SK-N-SH (cell line): ENCODE measurements around the gene SDC3. TPM values are rescaled to one million over a fixed set of nuclear protein-coding genes. Genes with fewer than 3 reads are reported as not detected.

Source experiments
- CTCF ChIA-PET: fragments of 300-600, 350-600 bp; formaldehyde crosslinking; extraction: SDS; loops from one replicate; lab custom pipeline; 2021; lab: Yijun Ruan, JAX
- POLR2A ChIA-PET: fragments of 350-600 bp; sonication (Branson Sonifier 250); formaldehyde crosslinking; extraction: SDS; loops from one replicate; lab custom pipeline; 2020; ENCODE audit warnings: antibody characterized with exemption, inconsistent platforms; lab: Yijun Ruan, JAX
- DNase-seq: peaks from one replicate; pipeline ENCODE4 v3.0.0; 2012
- H2AFZ ChIP-seq: fragments of 200-600 bp; sonication (generic); 2 replicates; pipeline ENCODE4 v1.8.1; 2016; ENCODE audit warnings: antibody characterized with exemption, mild to moderate bottlenecking, low read depth
- H3F3A ChIP-seq: fragments of 200-600 bp; sonication (generic); replicated peaks from 2 replicates; pipeline ENCODE3; 2016; ENCODE audit warnings: antibody characterized with exemption, mild to moderate bottlenecking; ENCODE audit not compliant: insufficient read depth
- H3K27ac ChIP-seq, 2 experiments: fragments of 200-500 bp in 1 of 2; fragments of 200-600 bp in 1 of 2; sonication (Bioruptor generic) in 1 of 2; sonication (generic), shearing (Covaris generic) in 1 of 2; 2 replicates each; pipeline versions ENCODE4 v1.5.1 to v1.6.1; 2014 to 2016; ENCODE audit warnings: low read depth in 2 of 2, inconsistent platforms in 1 of 2, low read length in 1 of 2, mild to moderate bottlenecking in 1 of 2, mixed read lengths in 1 of 2
- H3K27me3 ChIP-seq: fragments of 200-600 bp; sonication (generic), shearing (Covaris generic); 2 replicates; pipeline ENCODE4 v1.6.1; 2016; ENCODE audit warnings: mixed run types; ENCODE audit not compliant: insufficient read depth
- H3K36me3 ChIP-seq, 2 experiments: fragments of 200-500 bp in 1 of 2; fragments of 200-600 bp in 1 of 2; sonication (Bioruptor generic) in 1 of 2; sonication (generic) in 1 of 2; replicated peaks in 1 of 2; 2 replicates each; pipeline versions ENCODE3 to v1.5.1; 2014 to 2016; ENCODE audit warnings: low read length in 1 of 2, mild to moderate bottlenecking in 1 of 2; ENCODE audit not compliant: insufficient read depth in 2 of 2, control insufficient read depth in 1 of 2
- H3K4me1 ChIP-seq, 2 experiments: fragments of 200-500 bp in 1 of 2; fragments of 200-600 bp in 1 of 2; sonication (Bioruptor generic) in 1 of 2; sonication (generic), shearing (Covaris generic) in 1 of 2; 2 replicates each; pipeline versions ENCODE4 v1.5.1 to v1.6.1; 2014 to 2016; ENCODE audit warnings: low read depth in 1 of 2, low read length in 1 of 2, mixed run types in 1 of 2; ENCODE audit not compliant: insufficient read depth in 2 of 2, control insufficient read depth in 1 of 2
- H3K4me2 ChIP-seq: fragments of 200-600 bp; sonication (generic), shearing (Covaris generic); 2 replicates; pipeline ENCODE4 v1.6.1; 2017; ENCODE audit warnings: mixed run types
- H3K4me3 ChIP-seq, 2 experiments: fragments of 200-500 bp in 1 of 2; fragments of 200-600 bp in 1 of 2; sonication (Bioruptor generic) in 1 of 2; sonication (generic), shearing (Covaris generic) in 1 of 2; 2 replicates each; pipeline versions ENCODE4 v1.5.1 to v1.8.1; 2014 to 2016; ENCODE audit warnings: low read depth in 2 of 2, inconsistent platforms in 1 of 2, low read length in 1 of 2, mild to moderate bottlenecking in 1 of 2, mixed read lengths in 1 of 2, moderate library complexity in 1 of 2
- H3K79me2 ChIP-seq: fragments of 200-600 bp; sonication (generic); 2 replicates; pipeline ENCODE4 v1.8.1; 2017; ENCODE audit warnings: mild to moderate bottlenecking; ENCODE audit not compliant: insufficient read depth
- H3K9ac ChIP-seq: fragments of 200-600 bp; sonication (generic); 2 replicates; pipeline ENCODE4 v1.6.1; 2017; ENCODE audit warnings: mixed run types
- H3K9me2 ChIP-seq: fragments of 200-600 bp; sonication (generic); 2 replicates; pipeline ENCODE4 v1.6.1; 2017; ENCODE audit warnings: mixed run types
- H3K9me3 ChIP-seq: fragments of 200-600 bp; sonication (generic); 2 replicates; pipeline ENCODE4 v1.6.1; 2017; ENCODE audit warnings: mixed run types, mild to moderate bottlenecking, moderate library complexity
- H4K20me1 ChIP-seq: fragments of 200-600 bp; sonication (generic); 2 replicates; pipeline ENCODE4 v1.6.1; 2017; ENCODE audit warnings: mild to moderate bottlenecking, mixed run types; ENCODE audit not compliant: insufficient read depth
- EZH2phosphoT487 ChIP-seq: fragments of 200-600 bp; sonication (generic); IDR thresholded peaks from 2 replicates; pipeline ENCODE4 v1.6.1; 2017; ENCODE audit warnings: low read depth, mixed run types, mild to moderate bottlenecking, antibody characterized with exemption, moderate library complexity, borderline replicate concordance
- FOSL2 ChIP-seq: IDR thresholded peaks from 2 replicates; pipeline ENCODE4 v1.4.0; 2012; ENCODE audit warnings: low read depth, mild to moderate bottlenecking, moderate library complexity, borderline replicate concordance
- FOXM1 ChIP-seq: IDR thresholded peaks from 2 replicates; pipeline ENCODE4 v1.4.0; 2012; ENCODE audit warnings: low read depth, mild to moderate bottlenecking
- GABPA ChIP-seq: IDR thresholded peaks from 2 replicates; pipeline ENCODE4 v1.4.0; 2012; ENCODE audit warnings: low read depth, mild to moderate bottlenecking
- JUND ChIP-seq: IDR thresholded peaks from 2 replicates; pipeline ENCODE4 v1.4.0; 2012
- MXI1 ChIP-seq: IDR thresholded peaks from 2 replicates; pipeline ENCODE4 v1.6.1; 2012; ENCODE audit warnings: mild to moderate bottlenecking, low read depth, low read length, improper control_type of control experiment
- RXRA ChIP-seq: IDR thresholded peaks from 2 replicates; pipeline ENCODE4 v1.4.0; 2012; ENCODE audit warnings: low read depth, mild to moderate bottlenecking, borderline replicate concordance
- SMC3 ChIP-seq: IDR thresholded peaks from 2 replicates; pipeline ENCODE4 v1.6.1; 2012; ENCODE audit warnings: low read depth, low read length, improper control_type of control experiment
- TAF1 ChIP-seq: IDR thresholded peaks from 2 replicates; pipeline ENCODE4 v1.6.1; 2012; ENCODE audit warnings: low read depth, mild to moderate bottlenecking, low read length, moderate library complexity, borderline replicate concordance
- TEAD4 ChIP-seq: IDR thresholded peaks from 2 replicates; pipeline ENCODE4 v1.4.0; 2012; ENCODE audit warnings: mild to moderate bottlenecking, borderline replicate concordance; ENCODE audit not compliant: insufficient read depth
- YY1 ChIP-seq: IDR thresholded peaks from 2 replicates; pipeline ENCODE4 v1.4.0; 2012; ENCODE audit warnings: low read depth, mild to moderate bottlenecking
- WGBS: methylation state at CpG from one replicate; pipeline ENCODE4 v1.1.6; 2017; ENCODE audit warnings: low lambda C conversion rate; 5-methylcytosine and 5-hydroxymethylcytosine counted together
- polyA plus RNA-seq, 3 experiments: library from polyadenylated mRNA; depleted of rRNA; stranded (reverse); fragments of >200 nt; gene quantifications; 2 replicates each; pipeline ENCODE4 v1.2.3, GENCODE V29; 2012
- TF ChIP-seq, protein P1 (sequence below): IDR thresholded peaks from 2 replicates; pipeline ENCODE4 v1.4.0; 2012; ENCODE audit warnings: low read depth, borderline replicate concordance

SDC3 gene
- polyA plus RNA-seq, 1 of the 3 experiments (the other 2 are of a cell fraction) = 18.8 TPM

DNA sequence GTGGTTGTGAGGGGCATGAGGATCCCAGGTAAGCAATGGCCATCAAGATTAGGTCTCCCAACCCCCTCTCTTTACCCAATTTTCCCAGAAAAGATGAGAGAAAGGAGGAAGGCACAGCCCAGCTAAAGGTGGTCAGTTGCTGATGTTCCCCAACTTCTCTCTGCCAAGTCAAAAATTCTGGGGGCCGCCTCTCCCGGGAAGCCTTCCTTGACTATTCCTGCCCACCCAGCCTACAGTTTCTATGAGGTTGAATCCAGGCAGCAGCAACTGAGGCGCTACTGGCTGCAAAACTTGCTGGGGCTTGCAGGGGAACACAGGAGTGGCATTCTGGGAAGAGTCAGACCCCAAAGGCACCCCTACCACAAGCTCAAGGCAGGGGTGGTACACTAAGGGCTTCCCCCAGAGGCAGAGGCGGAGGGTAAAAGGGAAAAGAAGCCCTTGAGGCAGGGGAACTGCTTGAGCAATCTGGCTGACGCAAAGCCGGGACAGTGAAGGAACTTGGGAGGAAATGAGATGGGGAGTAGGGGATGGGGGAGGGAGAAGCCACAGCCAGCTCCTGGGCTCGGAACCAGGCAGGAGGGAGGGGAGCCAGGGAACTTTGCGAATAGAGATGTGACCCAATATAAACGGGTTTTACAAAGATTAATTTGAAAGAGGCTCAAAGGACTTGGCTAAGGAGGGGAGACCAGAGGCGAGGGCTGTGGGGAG is 31.2 kb downstream of the SDC3 start:
- ChIA-PET CTCF (interaction anchor here (1.1 to 1.9 kb wide), 4 partner anchors 12 to 76 kb away, joined by 3 to 9 read pairs (median 4); no protein-coding TSS in a partner anchor), POLR2A (no interaction called here)
- 89% methylated on average over 9 of the region's 10 CpGs for WGBS
- Histone ChIP-seq H3K36me3 (peaks cover 19 to 28% of the 10 kb centered on the region in 2 experiments), H3K9ac (no peak overlapping the region), H3K4me3 (no peak overlapping the region), H3K4me2 (no peak overlapping the region), H3F3A (no peaks in the 10 kb centered on the region), H2AFZ (no peak overlapping the region), H3K79me2 (peaks cover 12% of the 10 kb centered on the region; the same call in 1 of the 2 replicates), H3K4me1 (peaks cover 8 to 16% of the 10 kb centered on the region in 2 experiments; a peak in 2 of 4 replicates), H3K9me2 (no peaks in the 10 kb centered on the region), H3K9me3 (peaks cover 9% of the 10 kb centered on the region; the same call in 1 of the 2 replicates), H3K27me3 (no peaks in the 10 kb centered on the region), H4K20me1 (peaks cover 36% of the 10 kb centered on the region), H3K27ac (no peak overlapping the region)
- TF ChIP-seq YY1 (no peak), TAF1 (no peak), SMC3 (no peak), GABPA (no peak), FOXM1 (no peak), MXI1 (no peak)
- DNase-seq = no peak

DNA sequence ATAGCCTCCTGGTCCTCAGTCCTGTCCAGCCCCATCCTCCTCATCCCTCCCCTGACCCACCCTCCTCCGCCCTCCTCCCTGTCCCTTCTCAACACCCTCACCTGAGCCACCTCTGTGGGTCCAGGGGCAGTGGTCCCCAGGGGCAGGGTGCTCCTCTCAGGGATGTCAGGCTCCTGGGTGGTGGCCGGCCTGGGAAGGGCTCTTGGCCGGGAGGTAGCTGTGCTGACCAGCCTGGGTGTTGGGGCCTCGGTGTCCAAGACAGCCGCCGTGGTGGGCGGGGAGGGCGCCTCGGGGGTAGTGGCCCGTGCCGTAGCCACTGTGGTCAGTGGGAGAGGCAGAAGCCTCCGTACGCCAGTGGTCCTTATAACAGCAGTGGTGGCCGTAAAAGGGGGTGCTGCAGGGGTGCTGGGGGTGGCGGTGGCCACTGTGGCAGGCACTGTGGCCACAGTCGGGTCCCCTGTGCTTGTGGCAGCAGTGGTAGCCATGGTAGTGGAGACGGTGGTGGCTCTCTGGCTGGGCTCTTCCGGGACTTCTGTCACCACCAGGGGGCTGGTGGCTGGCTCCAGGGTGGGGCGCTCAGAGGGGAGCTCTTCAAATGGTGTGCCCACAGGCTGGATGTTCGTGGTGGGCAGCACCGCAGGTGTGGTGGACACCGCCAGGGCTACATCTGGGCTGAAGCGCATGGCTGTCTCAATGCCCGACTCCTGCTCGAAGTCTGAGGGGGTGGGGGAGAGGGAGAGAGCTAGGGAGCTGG is 31.9 kb downstream of the SDC3 start:
- TF ChIP-seq EZH2phosphoT487 = no peak
- TF ChIP-seq SMC3 = no peak
- TF ChIP-seq, protein P1, sequence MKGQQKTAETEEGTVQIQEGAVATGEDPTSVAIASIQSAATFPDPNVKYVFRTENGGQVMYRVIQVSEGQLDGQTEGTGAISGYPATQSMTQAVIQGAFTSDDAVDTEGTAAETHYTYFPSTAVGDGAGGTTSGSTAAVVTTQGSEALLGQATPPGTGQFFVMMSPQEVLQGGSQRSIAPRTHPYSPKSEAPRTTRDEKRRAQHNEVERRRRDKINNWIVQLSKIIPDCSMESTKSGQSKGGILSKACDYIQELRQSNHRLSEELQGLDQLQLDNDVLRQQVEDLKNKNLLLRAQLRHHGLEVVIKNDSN = no peak
- TF ChIP-seq TEAD4 = no peak
- TF ChIP-seq GABPA = no peak
- no peak for TF ChIP-seq RXRA
- TF ChIP-seq JUND = no peak
- no peak for TF ChIP-seq FOSL2
- H3F3A ChIP-seq = no peaks in the 10 kb centered on the region
- WGBS = 98% methylated on average over 14 of the region's 25 CpGs
- 0 out of 2 replicates have a peak, but pooled peaks cover 5% of the 10 kb centered on the region for H3K79me2 ChIP-seq
- no peak overlapping the region for H3K9ac ChIP-seq
- H4K20me1 ChIP-seq = peaks cover 29% of the 10 kb centered on the region
- H3K9me3 ChIP-seq = peaks cover 9% of the 10 kb centered on the region; the same call in 1 of the 2 replicates
- H3K4me2 ChIP-seq = no peak overlapping the region
- H3K27me3 ChIP-seq = no peaks in the 10 kb centered on the region
- H3K36me3 ChIP-seq = peaks cover 25 to 34% of the 10 kb centered on the region in 2 experiments
- CTCF ChIA-PET = interaction anchor here (1.3 to 1.9 kb wide), 2 partner anchors 13 to 75 kb away, joined by 3 to 9 read pairs; no protein-coding TSS in a partner anchor
- H3K27ac ChIP-seq = no peak overlapping the region
- H3K4me3 ChIP-seq = no peak overlapping the region
- no peak for DNase-seq
- no peaks in the 10 kb centered on the region for H3K9me2 ChIP-seq
- H3K4me1 ChIP-seq = peaks cover 8 to 16% of the 10 kb centered on the region in 2 experiments; a peak in 2 of 4 replicates
- POLR2A ChIA-PET = no interaction called here
- H2AFZ ChIP-seq = no peak overlapping the region
